ENCODE results near the gene ZNF655.

The ZNF655 gene

DNA sequence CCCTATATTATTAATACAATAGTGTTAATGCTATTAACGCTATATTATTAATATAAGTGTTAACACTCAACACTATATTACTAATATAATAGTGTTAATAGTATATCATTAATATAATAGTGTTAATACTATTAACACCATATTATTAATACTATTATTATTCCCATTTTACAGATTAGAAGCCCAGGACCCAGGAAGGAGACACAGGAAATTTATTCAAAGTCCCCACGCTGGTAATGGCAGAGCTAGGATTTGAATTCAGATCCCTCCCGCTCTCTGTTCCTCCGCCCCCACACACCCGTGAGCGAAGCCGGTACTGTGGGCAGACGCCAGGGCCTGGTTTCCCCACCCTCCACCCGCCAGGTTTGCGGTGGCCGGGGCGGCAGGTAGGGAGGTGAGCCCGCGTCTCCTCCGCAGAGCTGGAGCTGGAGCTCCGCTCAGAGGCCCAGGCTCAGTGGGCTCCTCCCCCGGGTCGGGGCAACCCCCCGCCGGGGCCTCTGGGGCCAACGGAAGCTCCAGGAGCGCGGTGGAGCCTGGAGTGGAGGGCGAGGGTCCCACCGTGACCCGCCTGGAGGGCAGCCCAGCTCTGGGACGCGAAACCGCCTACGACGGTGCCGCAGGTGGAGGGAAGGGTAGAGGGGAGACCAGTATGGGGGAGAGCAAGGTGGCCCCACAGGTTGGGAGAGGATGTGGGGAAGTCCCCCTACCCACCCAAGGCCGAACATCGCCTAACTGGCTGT lies 39.5 kb downstream of the ZNF655 start, which contains the start of gene TMEM225B:
Gene TMEM225B (plus strand): TSS at position 506 of the 740 bp plus-strand sequence. CDS start 6,122 bp downstream, outside the sequence.
- DNase-seq (ENCODE audit: low read depth): no peak
- H3K4me3 ChIP-seq (ENCODE audit: low read depth, low read length): no peak within 1 kb of the TSS

DNA sequence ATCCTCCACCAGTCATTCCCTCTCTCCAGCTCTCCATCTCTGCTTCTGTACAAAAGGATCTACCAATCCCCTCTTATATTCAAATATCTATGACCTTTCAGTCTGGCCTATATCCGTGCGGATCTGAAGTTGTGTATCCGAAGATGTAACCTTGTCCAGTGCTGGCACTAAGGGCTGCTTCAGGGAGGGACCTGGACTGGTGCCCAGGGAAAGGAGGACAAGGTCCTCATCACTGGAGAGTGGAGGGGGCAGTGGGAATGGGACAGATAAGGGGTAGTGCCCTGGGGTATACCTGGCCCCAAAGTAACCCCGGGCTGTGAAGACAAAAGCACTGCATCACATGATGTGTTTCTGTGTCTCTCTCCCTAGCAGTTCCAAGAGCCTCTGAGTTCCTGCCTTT lies 41.4 kb downstream of the ZNF655 start:
- H3K4me3 ChIP-seq (ENCODE audit: low read depth, low read length): no peak overlapping the region
- DNase-seq (ENCODE audit: low read depth): no peak

DNA sequence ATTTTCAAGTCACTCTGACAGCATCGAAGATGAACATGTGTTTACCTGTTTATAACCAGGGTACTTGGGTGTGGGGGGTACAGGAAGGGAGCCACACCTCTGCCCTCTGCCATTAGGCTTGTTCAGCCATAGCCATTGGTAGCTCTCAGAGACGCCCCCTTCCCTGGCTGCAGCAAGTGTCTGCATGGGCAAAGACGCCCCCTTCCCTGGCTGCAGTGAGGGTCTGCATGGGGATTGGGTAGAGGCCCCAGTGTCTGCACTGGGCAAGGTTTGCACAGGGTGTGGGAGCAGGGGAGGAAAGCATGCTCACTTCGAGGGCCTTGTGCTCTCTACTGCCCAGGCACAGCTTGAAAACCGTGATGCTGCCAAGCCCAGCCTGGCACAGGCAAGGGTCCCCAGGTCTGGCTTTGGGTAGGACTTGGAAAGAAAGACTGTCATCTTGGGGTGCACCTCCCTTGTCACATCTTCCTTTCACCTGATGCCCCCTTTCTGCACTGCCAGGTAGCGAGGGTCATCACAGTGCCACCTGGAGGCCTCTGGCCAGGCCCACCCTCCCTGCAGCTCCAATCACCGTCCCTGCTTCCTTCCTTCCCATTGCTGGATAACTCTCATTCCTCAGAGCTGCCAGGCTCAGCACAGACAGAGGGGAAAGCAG lies 43.3 kb downstream of the ZNF655 start:
- no peak overlapping the region for H3K4me3 ChIP-seq (ENCODE audit: low read depth, low read length)
- DNase-seq (ENCODE audit: low read depth): no peak

DNA sequence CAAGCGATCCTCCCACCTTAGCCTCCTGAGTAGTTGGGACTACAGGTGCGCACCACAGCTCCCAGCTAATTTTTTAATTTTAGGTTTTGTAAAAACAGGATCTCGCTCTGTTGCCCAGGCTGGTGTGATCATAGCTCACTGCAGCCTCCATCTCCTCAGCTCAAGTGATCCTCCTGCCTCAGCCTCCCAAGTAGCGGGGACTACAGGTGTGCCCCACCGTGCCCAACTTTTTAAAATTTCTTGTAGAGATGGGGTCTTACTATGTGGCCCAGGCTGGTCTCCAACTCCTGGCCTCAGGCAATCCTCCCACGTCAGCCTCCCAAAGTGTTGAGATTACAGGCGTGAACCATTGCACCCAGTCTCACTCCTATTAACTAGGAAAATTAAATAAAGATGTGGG lies 47.1 kb downstream of the ZNF655 start:
- no peak for DNase-seq (ENCODE audit: low read depth)

DNA sequence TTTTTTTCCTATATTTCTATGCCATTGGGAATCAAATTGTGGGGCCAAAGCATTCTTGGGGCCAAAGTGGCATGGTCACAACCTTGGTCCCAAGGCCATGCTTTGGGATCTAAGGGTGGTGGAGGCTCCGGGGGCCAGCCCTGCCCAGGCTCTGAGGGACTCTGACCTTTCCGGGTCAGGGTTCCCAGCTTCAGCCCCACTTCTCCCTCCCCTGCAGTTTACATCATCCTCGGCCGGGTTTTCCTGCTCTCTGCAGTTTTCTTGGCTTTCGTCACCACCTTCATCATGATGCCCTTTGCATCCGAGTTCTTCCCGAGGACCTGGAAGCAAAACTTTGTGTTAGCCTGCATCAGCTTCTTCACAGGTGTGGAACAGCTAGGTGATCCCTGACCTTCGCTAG lies 48.1 kb downstream of the ZNF655 start:
- DNase-seq (ENCODE audit: low read depth): no peak
- no peak overlapping the region for H3K4me3 ChIP-seq (ENCODE audit: low read depth, low read length)

More for the DNA sequence above, 47.1 kb downstream of the ZNF655 start:
- no peak overlapping the region for H3K4me3 ChIP-seq (ENCODE audit: low read depth, low read length)

DNA sequence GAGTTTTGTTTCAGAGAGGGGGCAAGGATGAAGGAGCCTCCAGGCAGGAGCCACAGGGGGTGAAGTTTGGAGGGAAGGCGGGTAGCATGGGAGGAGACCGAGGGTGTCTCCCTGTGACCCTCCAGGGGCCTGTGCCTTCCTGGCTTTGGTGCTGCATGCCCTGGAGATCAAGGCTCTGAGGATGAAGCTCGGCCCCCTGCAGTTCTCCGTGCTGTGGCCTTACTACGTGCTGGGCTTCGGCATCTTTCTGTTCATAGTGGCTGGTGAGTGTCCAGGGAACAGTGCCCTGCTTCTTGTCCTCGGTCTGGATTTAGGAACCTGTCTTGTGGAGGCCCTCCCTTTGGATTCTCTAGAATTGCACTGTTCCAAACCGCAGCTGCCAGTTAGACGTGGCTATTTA lies 49.1 kb downstream of the ZNF655 start:
- no peak for DNase-seq (ENCODE audit: low read depth)
- no peak overlapping the region for H3K4me3 ChIP-seq (ENCODE audit: low read depth, low read length)

DNA sequence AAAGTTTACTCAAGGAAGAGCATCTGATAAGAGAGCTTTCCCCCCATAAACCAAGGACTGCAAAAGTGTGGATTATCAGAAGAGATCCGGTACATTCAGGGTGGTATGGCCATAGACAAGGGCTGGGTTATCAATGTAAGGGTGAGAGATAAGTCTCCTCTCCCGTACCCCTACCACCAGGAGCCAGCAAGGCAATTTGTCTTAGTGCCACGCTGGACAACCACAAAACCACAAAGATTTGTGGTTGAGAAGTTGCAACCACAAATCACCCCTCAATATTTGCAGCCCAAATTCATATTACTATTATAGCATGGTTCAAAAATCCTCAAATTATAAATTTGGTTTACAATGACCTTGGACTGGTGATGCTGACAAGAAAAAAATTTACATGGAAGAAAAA lies 56.1 kb downstream of the ZNF655 start:
- DNase-seq (ENCODE audit: low read depth): no peak
- H3K4me3 ChIP-seq (ENCODE audit: low read depth, low read length): no peak overlapping the region

DNA sequence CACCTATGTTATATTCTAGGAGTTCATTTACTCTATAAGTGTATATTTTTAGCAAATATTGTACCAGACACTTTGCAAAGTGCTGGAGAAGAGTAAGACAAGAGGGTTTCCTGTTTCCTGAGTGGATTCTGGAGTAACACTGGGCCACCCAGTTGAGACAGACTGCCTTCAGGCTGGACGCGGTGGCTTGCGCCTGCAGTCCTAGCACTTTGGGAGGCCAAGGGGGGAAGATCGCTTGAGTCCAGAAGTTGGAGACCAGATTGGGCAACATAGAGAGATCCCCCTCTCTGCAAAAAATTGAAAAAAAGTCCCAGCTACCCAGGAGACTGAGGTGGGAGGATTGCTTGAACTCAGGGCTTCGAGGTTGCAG lies 57.5 kb downstream of the ZNF655 start:
- DNase-seq (ENCODE audit: low read depth): no peak
- peak overlapping the region; percentile 95 for H3K4me3 ChIP-seq (ENCODE audit: low read depth, low read length)

DNA sequence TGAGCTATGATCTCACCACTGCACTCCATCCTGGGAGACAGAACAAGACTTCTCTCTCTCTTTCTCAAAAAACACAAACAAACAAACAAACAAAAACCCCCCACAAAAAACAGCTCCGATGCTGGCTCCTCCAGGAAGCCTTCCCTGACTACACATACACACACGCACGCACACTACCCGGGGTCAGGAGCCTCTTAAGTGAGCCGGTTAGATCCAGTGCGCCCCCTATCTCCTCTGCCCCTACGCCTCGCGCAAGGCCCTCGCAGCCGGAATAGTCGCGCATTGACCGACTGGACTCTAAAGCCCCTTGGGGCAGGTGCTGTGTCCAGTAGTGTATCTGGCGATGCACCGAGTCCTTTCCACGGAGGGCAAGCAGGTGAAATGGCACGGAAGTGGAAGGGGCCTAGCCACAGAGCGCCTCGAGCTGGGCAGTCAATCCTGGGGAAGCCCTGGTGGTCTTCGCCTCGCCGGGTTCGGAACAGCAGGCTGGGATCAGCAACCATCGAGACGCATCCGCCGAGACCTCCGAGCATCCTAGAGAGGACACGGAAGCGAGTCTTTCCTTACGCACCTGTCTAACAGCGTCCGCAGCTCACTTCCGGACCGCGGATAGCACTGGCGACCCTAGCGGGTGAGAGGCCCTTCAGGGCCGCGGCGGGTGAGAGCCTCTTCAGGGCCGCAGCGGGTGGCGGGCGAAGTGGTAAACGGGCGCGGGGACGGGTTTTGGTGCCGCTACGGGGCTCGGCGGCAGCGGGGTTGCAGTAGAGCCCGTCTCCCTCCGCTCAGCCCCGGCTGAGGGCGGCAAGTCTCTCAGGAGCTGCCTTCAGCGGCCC lies 58.1 kb downstream of the ZNF655 start, which contains the start of gene ZSCAN25:
Gene ZSCAN25 (plus strand): TSS at position 588 of the 833 bp plus-strand sequence. CDS start 2,661 bp downstream, outside the sequence.
- DNase-seq (ENCODE audit: low read depth): peak; percentile 73
- peak within 1 kb of the TSS; percentile 95 for H3K4me3 ChIP-seq (ENCODE audit: low read depth, low read length)

DNA sequence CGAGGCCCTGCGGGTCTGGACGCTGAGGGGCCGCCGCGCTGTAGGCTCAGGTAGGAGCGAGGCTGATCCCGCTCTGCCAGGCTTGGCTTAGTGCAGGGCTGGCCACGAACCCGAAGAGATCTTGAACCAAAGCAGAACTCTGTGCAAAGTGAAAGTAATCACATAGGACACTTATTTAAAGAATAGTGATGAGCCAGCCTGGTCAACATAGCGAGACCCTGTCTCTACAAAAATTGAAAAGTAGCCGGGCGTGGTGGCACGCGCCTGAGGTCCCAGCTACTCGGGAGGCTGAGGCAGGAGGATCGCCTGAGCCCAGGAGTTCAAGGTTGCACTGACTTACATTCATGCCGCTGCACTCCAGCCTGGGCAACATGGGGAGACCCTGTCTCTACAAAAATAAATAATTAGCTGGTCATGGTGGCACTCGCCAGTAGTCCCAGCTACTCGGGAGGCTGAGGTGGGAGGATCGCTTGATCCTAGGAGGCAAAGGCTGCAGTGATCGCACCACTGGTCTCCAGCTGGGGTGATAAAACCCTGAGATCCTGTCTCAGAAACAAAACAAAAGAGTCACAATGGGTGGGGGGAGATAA lies 58.8 kb downstream of the ZNF655 start:
- no peak for DNase-seq (ENCODE audit: low read depth)
- peak overlapping the region; percentile 95 for H3K4me3 ChIP-seq (ENCODE audit: low read depth, low read length)

DNA sequence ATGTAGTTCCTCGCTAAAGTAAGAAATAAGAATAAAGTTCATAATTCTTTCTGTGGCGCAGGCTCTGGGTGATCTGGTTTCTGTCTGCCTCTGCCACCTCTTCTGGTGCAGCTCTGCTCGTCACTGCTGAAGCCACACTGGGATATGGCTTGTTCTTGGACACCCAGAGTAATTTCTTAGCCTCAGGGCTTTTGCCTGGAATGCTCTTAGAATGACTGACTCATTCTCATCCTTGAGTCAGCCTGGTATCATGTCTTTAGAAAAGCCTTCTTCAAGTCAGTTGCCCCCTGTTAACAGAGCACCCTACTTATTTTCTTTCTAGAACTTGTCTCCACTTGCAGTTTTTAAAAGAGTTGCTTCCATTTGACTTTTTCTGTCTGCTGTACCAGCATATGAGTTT lies 60.3 kb downstream of the ZNF655 start:
- DNase-seq (ENCODE audit: low read depth): no peak
- no peak overlapping the region for H3K4me3 ChIP-seq (ENCODE audit: low read depth, low read length)

DNA sequence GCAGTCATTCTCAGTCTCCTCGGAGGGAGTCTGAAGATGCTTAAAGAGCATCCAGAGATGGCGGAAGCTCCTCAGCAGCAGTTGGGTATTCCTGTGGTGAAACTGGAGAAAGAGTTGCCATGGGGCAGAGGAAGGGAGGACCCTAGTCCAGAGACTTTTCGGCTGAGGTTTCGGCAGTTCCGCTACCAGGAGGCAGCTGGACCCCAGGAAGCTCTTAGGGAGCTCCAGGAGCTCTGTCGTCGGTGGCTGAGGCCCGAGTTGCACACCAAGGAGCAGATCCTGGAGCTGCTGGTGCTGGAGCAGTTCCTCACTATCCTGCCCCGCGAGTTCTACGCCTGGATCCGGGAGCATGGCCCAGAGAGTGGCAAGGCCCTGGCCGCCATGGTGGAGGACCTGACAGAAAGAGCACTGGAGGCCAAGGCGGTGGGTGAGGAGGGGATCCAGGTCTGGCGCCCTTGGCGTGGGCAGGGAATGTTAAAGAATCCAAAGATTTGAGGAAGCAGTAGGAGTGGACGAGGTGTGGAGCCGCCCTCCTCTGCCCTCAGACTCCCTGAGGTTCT lies 61.2 kb downstream of the ZNF655 start:
- no peak overlapping the region for H3K4me3 ChIP-seq (ENCODE audit: low read depth, low read length)
- DNase-seq (ENCODE audit: low read depth): no peak

DNA sequence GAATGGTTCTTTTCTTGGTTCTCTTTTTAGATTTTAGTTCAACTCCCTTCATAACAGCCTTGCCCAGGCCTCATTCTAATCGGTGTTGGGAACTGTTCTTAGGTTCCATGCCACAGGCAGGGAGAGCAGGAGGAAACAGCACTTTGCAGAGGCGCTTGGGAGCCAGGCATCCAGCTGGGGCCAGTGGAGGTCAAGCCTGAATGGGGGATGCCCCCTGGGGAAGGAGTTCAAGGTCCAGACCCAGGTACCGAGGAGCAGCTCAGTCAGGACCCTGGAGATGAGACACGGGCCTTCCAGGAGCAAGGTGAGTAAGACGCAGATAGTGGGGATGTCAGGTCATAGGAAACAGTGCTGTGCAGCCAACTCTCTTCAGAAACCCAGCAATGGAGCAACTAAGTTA lies 62.8 kb downstream of the ZNF655 start:
- no peak overlapping the region for H3K4me3 ChIP-seq (ENCODE audit: low read depth, low read length)
- no peak for DNase-seq (ENCODE audit: low read depth)

DNA sequence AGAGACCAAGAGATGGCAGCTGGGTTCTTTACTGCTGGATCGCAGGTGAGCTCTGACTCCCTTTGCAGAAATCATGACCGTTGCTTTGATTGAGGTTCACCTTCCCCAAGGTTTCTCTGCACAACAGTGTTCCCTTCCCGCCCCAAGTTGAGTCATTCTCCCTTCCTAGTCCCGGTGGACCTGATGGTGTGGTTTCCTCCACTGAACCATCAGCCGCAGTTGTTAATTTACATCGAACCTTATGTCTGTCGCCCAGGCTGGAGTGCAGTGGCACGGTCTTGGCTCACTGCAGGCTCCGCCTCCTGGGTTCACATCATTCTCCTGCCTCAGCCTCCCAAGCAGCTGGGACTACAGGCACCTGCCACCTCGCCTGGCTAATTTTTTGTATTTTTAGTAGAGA lies 64.2 kb downstream of the ZNF655 start:
- no peak for DNase-seq (ENCODE audit: low read depth)
- H3K4me3 ChIP-seq (ENCODE audit: low read depth, low read length): no peak overlapping the region

DNA sequence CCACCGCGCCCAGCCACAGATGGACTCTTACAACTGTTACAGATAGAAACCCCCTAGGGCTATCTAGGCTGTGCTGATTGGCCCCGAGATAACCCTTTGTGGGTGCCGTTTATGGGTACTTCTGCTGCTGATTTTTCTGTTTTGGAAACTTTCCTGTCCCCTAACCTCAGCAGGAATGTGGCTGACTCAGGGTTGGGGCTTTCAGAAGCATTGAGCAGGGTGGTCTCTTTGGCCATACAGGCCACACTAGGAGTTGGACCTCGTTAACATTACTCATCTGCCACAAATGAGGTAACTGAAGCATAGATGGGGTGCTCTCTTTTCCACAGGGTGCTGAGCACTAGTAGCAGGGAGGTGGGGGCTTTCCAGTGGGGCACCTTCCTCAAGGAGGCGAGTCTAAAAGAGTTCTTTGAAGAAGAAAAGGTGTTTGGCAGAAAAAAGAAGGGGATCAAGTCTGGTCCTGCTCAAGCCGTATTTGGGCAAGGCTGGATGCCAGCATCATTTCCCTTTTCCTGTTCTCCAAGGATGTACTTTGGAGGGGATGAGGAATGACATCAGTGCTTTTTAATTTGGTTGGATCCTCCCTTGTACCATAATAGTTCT lies 64.8 kb downstream of the ZNF655 start:
- no peak overlapping the region for H3K4me3 ChIP-seq (ENCODE audit: low read depth, low read length)
- DNase-seq (ENCODE audit: low read depth): no peak

DNA sequence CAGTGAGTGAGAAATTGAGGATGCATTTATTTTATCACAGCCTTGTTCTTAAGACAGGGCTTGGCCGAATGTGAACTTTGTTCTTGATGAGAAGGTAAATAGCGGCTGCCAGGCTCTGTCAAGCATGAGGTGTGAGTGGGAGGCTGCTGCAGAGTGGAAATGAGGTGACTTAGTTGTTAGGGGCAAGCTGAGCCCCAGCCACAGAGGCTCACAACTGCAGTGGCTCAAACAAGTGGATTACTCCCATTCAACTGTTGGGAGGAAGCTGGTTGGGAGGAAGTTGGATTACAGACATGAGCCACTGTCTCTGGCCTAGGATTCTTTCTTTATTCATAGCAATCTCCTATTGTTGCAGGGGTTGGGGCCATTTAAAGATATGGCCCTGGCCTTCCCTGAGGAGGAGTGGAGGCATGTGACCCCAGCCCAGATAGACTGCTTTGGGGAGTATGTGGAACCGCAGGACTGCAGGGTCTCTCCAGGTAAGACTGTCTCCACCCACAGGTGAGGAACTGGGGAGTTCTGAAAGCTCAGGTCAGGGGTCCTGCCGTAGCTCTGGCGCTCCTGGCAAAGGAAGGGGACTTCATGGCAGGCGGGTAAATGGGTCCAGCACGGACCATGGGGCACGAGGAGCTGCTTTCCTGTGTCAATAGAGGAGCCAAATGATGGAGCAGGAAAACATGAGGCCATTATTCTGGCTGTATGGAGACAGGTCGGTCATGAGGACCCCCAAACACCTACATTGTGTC lies 65.4 kb downstream of the ZNF655 start:
- DNase-seq (ENCODE audit: low read depth): no peak
- no peak overlapping the region for H3K4me3 ChIP-seq (ENCODE audit: low read depth, low read length)

DNA sequence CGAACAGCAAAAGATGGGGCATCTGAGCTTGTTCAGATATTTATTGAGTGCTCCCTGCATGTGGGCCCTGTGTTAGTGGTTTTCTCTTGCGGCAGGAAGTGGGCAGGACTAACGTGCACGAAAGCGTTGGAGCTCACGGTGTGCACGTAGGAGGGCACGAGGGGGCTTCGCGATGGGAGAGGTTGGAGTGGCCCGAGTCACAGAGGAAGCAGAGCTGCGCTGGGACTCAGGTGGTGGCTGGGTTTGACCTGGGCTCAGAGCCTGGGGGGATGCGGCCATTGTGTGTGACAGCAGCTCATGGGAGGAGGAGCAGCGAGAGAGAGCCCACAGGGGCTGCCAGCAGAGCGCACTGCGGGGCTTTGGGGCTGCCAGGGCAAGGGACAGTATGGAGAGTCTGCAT lies 66.0 kb downstream of the ZNF655 start:
- H3K4me3 ChIP-seq (ENCODE audit: low read depth, low read length): no peak overlapping the region
- no peak for DNase-seq (ENCODE audit: low read depth)

DNA sequence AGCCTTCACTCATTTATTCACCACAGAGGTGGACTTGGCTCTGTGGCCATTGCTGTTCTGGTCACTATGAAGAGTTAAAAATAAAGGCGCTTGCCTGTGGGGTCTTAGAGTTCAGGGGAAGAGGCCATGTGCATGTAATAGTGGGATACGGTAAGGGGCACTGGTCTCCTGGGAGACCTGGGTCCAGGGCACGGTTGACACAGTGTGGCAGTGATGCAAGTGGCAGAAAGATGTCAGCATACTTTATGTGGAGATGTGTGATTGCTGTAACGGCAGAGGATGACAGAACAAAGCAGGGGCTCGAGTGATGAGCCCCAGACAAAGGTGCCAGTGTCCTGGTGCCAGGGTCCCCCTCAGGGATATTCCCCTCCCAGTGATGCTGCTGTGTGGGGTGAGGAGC lies 66.9 kb downstream of the ZNF655 start:
- H3K4me3 ChIP-seq (ENCODE audit: low read depth, low read length): no peak overlapping the region
- no peak for DNase-seq (ENCODE audit: low read depth)

DNA sequence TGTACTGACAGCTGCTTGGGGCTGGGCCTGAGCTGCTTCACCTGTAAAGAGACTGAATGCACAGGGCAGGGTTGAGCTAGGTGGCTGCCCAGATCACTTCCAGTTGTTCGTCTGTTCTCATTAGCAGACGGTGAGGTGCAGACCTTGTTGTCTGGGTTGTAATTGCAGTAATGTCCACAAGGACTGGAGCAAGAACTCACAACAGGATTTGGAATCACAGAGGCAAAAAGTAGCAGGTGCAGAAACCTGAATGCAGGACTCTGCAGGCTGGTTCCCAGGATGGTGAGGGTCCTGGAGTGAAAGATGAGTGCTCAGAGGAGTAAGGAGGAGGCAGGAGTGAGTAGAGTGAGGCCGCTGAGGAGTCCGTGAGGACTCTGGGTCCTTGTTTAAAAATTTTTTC lies 67.5 kb downstream of the ZNF655 start:
- no peak overlapping the region for H3K4me3 ChIP-seq (ENCODE audit: low read depth, low read length)
- no peak for DNase-seq (ENCODE audit: low read depth)

Data from skeletal muscle cell (primary cell).